COR-L47 (cell line): ENCODE results near the gene PIGQ.

Experiments used
- DNase-seq: peaks from one replicate; lab custom pipeline; 2025; lab: John Stamatoyannopoulos, UW

Gene PIGQ

GRCh38 chr16:534135-534534 lies 35.6 kb upstream of the PIGQ start:
- no peak for DNase-seq

DNA sequence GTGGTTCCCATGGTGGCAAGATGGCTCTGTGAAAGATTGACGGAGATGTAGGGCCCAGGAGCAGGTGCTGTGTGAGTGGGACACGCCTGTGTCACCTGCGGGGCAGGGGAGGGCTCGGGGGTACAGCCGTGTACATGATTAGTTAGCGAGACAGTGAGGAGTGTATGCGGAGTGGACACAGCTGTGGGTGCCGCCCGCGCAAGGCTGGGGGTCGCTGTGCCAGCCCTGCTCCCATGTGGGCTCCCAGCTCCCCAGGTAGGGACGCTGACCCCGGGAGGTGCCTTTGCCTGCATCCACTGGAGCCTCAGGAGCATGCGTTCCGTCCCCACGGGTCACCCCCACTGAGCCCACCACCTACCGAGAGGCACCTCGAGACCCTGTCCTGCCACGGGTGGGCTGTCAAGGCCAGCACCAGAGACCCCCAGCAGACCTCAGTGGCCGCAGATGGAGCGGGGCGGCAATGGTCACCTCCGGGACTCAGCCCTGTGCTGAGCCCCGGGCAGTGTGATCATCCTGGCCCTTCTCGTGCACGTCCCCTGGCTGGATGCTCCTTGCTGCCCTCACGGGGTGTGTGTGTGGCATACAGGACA lies 34.8 kb upstream of the PIGQ start:
- no peak for DNase-seq

- DNase-seq, result no peak
Observed at GRCh38 chr16:535446-536405, 34.0 kb upstream of the PIGQ start.

GRCh38 chr16:536746-537145 lies 33.0 kb upstream of the PIGQ start:
- no peak for DNase-seq

DNA sequence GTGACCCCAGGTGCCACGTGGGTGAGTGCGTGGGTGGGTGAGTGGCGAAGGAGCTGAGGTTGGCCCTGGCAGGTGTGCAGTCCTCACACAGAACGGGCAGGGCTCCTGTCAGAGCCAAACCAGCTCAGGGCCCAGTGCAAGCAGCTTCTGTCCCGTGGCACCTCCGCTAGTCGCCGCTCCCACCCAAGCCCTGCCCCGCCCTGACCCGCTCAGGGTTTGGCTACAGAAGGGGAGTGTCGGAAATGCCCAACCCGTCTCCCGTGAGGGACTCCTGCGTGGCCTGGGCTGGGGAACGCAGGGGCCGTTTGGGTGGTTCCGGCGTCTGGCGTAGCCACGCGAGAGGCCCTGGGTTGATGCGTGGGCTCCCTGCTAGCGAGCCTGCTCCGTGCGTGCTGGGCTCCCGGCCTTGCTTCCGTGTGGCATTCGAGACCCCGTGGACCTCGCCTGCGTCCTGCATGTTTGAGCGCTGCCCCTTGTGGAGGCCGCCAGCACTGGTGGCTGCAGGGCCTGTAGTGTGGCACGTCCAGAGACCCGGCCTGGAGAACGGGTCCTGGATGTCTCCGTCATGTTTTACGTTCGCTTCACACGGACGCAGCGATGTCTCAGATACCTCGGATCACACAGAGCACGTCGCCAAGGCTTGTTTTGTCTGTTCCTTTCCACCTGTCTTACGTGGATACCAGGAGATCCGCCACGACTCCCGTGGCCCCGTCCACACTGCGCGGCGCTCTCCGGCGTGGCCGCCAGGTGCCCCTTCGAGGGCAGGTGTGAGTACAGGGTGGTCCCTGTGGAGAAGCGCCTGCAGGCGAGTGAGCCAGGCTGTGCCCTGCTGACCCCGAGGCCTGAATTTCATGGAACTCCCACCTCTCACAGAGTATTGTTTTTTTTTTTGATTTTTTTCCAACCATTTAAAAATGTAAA lies 32.1 kb upstream of the PIGQ start:
- DNase-seq, result no peak

GRCh38 chr16:539901-540530 lies 29.8 kb upstream of the PIGQ start:
- DNase-seq, result no peak

- DNase-seq, result peak; percentile 77
Observed at GRCh38 chr16:540645-541340, 29.0 kb upstream of the PIGQ start.

DNA sequence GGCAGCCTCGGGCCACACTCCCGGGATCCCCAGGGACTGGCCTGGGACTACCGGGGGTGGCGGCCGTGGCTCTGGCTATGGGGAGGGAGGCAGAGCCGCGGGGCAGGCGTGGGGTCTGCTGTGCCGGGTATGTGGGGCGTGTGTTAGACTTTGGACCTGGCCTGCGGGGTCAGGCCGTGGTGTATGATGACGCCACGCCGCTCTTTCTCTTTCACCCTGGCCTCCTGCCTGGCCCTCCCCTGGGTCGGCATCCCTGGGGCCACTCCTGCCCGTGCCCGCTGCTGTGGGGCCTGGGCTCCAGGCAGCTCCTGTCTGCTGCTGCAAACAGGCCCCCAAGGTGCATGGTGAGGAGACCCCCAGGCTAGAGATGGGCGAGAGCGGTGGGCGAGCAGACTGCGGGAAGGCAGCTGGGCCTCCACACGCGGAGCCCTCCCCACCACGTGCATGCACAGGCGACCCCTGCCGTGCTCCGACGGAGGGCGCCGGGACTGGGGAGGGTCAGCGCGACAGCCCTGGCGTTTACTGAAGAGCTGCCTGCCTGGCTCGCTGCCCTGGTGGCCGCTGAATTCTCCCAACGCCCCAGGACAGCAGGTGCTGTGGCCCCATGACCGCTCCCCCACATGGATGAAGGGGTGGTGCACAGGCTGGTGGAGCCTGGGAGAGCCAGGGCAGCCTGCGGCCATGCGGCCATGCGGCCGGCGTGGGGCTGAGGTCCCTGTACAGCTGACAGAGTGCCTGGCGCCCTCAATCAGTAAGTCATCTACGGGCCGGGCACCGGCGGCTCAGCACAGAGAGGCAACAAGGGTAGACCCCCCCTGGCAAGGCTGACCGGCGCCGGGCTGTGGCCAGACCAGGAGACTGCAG lies 26.2 kb upstream of the PIGQ start:
- no peak for DNase-seq

DNA sequence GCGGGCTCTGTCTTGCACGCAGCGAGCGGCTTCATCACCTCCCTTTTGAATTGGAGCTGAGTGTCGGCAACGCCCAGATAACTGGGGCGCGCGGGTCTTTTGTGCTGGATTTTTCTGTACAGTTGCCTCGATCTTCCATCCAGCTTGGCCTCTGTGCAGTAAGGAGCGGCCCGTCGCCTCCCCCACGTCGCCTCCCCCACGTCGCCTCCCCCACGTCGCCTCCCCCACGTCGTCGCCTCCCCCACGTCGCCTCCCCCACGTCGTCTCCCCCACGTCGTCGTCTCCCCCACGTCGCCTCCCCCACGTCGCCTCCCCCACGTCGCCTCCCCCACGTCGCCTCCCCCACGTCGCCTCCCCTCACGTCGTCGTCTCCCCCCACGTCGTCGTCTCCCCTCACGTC lies 25.3 kb upstream of the PIGQ start:
- DNase-seq, result no peak

DNA sequence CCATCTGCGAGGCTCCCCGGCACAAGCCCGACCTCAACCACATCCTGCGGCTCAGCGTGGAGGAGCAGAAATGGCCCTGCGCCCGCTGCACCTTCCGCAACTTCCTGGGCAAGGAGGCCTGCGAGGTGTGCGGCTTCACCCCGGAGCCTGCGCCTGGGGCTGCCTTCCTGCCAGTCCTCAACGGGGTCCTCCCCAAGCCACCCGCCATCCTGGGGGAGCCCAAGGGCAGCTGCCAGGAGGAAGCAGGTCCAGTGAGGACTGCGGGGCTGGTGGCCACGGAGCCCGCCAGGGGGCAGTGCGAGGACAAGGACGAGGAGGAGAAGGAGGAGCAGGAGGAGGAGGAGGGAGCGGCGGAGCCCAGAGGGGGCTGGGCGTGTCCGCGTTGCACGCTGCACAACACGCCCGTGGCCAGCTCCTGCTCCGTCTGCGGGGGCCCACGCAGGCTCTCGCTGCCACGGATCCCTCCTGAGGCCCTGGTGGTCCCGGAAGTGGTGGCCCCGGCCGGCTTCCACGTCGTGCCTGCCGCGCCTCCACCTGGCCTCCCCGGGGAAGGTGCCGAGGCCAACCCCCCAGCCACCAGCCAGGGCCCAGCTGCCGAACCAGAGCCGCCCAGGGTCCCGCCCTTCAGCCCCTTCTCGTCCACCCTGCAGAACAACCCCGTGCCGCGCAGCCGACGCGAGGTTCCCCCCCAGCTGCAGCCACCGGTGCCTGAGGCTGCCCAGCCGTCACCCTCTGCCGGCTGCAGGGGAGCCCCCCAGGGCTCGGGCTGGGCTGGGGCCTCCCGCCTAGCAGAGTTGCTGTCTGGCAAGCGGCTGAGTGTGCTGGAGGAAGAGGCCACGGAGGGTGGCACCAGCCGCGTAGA lies 22.6 kb upstream of the PIGQ start:
- no peak for DNase-seq

GRCh38 chr16:548586-548985 lies 21.2 kb upstream of the PIGQ start:
- no peak for DNase-seq

GRCh38 chr16:549544-550263 lies 20.1 kb upstream of the PIGQ start:
- DNase-seq, result no peak

GRCh38 chr16:551210-551609 lies 18.6 kb upstream of the PIGQ start:
- DNase-seq, result no peak

DNA sequence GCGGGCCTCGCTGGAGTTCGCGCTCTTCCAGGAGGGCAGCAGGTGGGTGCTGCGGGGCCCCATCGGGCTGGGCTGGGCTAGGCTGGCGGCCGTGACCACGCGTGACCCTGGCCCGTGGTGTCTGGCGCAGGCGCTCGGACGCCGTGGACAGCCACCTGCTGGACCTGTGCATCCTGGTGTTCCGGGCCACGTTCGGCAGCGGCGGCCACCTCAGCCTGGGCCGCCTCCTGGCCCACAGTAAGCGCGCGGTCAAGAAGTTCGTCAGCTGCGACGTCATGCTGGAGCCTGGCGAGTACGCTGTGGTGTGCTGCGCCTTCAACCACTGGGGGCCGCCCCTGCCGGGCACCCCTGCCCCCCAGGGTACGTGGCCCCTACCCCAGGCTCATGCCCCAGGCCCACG lies 17.6 kb upstream of the PIGQ start:
- no peak for DNase-seq

DNA sequence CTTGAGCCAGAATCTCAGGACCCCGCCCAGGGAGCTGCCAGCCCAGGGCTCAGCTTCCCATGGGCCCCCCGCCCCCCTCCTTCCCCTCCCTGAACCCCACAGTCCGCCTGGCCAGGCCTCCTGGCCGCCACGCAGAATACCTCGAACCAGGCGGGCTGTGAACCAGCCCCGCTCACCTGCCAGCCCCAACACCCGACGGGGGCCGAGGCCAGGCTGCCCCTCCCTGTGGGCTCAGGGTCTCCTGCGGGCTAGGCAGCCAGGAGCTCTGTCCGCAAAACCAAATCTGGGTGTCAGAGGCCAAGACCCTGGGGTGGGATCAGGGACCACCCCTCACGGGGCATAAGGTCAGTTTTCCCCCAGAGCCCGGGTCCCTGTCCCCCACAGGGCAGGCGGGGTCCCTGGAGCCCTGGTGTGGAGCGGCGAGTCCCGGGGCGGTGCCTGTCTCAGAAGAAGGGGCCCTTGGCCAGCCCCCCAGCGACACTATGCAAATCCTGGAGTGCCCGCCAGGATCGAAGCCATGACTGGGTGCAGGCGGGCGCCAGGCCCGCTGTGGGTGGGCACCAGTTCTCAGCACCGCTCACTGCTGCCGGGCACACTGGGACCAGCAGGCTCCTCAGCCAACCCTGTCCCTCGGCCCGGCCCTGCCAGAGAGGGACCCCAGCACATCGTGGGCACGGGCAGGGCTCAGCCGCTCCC lies 16.0 kb upstream of the PIGQ start:
- no peak for DNase-seq

DNA sequence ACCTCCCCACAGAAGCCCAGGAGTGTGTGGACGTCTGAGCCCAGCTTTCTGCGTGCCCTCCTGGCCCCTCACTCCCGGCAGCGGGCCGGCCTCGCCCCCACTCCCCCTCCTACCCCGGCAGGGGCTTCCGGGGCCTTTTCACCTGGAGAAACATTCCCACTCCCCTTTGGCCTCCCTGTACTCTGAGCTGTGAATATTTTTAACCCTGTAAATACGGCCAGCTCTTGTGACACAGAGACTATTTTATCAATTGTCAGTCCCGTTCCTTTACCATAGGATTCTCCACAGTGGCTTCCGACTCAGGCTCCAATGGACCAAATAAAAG lies 15.5 kb upstream of the PIGQ start:
- no peak for DNase-seq

DNA sequence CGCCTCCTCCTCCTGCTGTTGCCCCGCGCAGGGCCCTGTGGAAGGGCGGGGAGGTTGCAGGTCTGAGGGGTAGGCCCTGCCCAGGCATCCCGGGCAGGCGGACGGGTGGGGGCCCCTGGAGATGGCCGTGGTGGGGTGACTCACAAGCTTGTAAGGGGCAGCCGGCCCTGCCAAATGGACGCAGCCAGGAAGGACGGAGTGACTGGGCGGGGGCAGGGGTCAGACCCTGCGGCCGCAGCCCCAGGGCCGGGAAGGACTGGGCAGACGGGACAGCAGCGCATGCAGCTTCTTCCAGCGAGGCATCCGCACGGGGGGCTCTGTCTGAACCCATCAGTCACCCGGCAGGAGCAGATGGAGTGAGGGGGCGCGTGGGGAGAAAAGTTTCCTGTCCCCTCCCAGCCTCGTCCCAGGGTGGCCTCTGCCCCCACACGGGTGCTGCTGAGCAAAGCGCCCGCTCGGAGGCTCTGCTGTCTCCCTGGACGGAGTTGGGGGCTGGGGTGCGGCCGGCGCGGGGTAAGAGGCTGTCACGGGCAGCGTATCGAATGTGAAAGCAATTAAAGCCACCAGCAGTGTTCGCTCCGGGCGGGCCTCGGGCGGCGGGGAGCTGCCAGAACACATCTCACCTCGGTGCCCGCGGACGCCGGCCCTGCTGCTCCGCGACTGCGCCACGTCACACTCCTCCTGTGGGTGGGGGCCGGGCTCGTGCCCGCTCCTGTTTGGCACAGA lies 15.0 kb upstream of the PIGQ start:
- DNase-seq, result no peak
